VCaP (cell line): ENCODE results near the gene AGBL3.
A peak's percentile ranks its signal among the peaks of the same experiment; 100 is the strongest.
"Not testable (repeated sequence)": the region's sequence is repeated elsewhere in the genome, so short reads cannot be mapped to it uniquely, and the experiment has no call there.

Experiments
- H3K27ac ChIP-seq: fragments of 450-650 bp; 2 replicates; pipeline ENCODE4 v1.5.1; 2017
- CTCF ChIP-seq: fragments of 450-650 bp; conservative IDR thresholded peaks from 2 replicates; pipeline ENCODE4 v1.5.1; 2017; ENCODE audit warnings: mild to moderate bottlenecking, moderate library complexity

The AGBL3 gene

GRCh38 chr7:135169141-135169963 lies 183.0 kb downstream of the AGBL3 start:
- TF ChIP-seq CTCF: peak; percentile 56
- H3K27ac ChIP-seq: peak overlapping the region; percentile 97

GRCh38 chr7:135169964-135170273 lies 183.6 kb downstream of the AGBL3 start:
- H3K27ac ChIP-seq: peak overlapping the region; percentile 97
- TF ChIP-seq CTCF: no peak

- H3K27ac ChIP-seq: peak within 1 kb of the TSS; percentile 97
- peak; percentile 93 for TF ChIP-seq CTCF
These were observed 184.1 kb downstream of the AGBL3 start, which contains the start of gene CYREN for GRCh38 chr7:135170274-135170997. Gene CYREN (minus strand): TSS chr7:135170707. CDS start chr7:135168922, 1,785 bp downstream.

GRCh38 chr7:135170998-135171481 lies 184.7 kb downstream of the AGBL3 start:
- peak; percentile 54 for TF ChIP-seq CTCF

GRCh38 chr7:135171581-135172291 lies 185.4 kb downstream of the AGBL3 start:
- peak overlapping the region; percentile 97; the same call in 1 of the 2 replicates for H3K27ac ChIP-seq

More at GRCh38 chr7:135170998-135171481, 184.7 kb downstream of the AGBL3 start:
- peak overlapping the region; percentile 97 for H3K27ac ChIP-seq

GRCh38 chr7:135173916-135174315 lies 187.6 kb downstream of the AGBL3 start:
- H3K27ac ChIP-seq: not testable (repeated sequence)

- no peak overlapping the region for H3K27ac ChIP-seq
- no peak for TF ChIP-seq CTCF
These were observed 188.6 kb downstream of the AGBL3 start for GRCh38 chr7:135174941-135175340.

GRCh38 chr7:135175931-135176330 lies 189.6 kb downstream of the AGBL3 start:
- H3K27ac ChIP-seq: no peak overlapping the region
- no peak for TF ChIP-seq CTCF
